A673 (cell line): ENCODE data around the gene MGAT2. TPM values are rescaled to one million over a fixed set of nuclear protein-coding genes. Genes with fewer than 3 reads are reported as not detected.

Experiments used
- Bru-seq: library from RNA; stranded (reverse); fragments of 400-500 nt; gene quantifications from one replicate; lab custom pipeline; 2021; lab: Mats Ljungman, UMichigan
- BruChase-seq, 2 experiments: library from RNA; stranded (reverse); fragments of 400-500 nt; gene quantifications; one replicate each; lab custom pipeline; 2021; lab: Mats Ljungman, UMichigan
- BruUV-seq: library from RNA; stranded (reverse); fragments of 400-500 nt; replicated peaks from 2 replicates; lab custom pipeline; 2021; lab: Mats Ljungman, UMichigan
- CTCF ChIA-PET: fragments of 300-600 bp; sonication (Branson Sonifier 250); formaldehyde crosslinking; loops from one replicate; lab custom pipeline; 2022; ENCODE audit warnings: antibody characterized with exemption; lab: Charles Lee
- POLR2A ChIA-PET: fragments of 300-600 bp; sonication (Branson Sonifier 250); formaldehyde crosslinking; loops from one replicate; lab custom pipeline; 2022; ENCODE audit warnings: antibody characterized with exemption; ENCODE audit not compliant: low non-redundant PET; lab: Charles Lee
- DNase-seq: peaks from one replicate; pipeline ENCODE4 v3.0.0-alpha.2; 2015; ENCODE audit warnings: low spot score
- H3K27ac ChIP-seq: fragments of 200-600 bp; sonication (generic); 2 replicates; pipeline ENCODE4 v1.5.1; 2016; ENCODE audit warnings: mixed run types, low read depth, mild to moderate bottlenecking, mixed read lengths, antibody characterized with exemption, low read length; ENCODE audit not compliant: poor library complexity, severe bottlenecking
- H3K27me3 ChIP-seq: fragments of 200-600 bp; sonication (generic); replicated peaks from 2 replicates; pipeline ENCODE4 v1.6.1; 2017; ENCODE audit warnings: mixed run types, low read depth, mild to moderate bottlenecking, mixed read lengths, antibody characterized with exemption, low read length; ENCODE audit not compliant: insufficient read depth, poor library complexity
- H3K36me3 ChIP-seq: fragments of 200-600 bp; sonication (generic); 2 replicates; pipeline ENCODE4 v1.6.1; 2016; ENCODE audit warnings: mixed run types, mild to moderate bottlenecking, mixed read lengths, antibody characterized with exemption, low read length; ENCODE audit not compliant: insufficient read depth, poor library complexity, severe bottlenecking
- H3K4me1 ChIP-seq: fragments of 200-600 bp; sonication (generic); 2 replicates; pipeline ENCODE4 v1.6.1; 2017; ENCODE audit warnings: mixed run types, mild to moderate bottlenecking, mixed read lengths, antibody characterized with exemption, low read length; ENCODE audit not compliant: insufficient read depth, poor library complexity, severe bottlenecking
- H3K4me3 ChIP-seq: fragments of 200-600 bp; sonication (generic); 2 replicates; pipeline ENCODE4 v1.5.1; 2016; ENCODE audit warnings: low read depth, mixed run types, mild to moderate bottlenecking, mixed read lengths, low read length; ENCODE audit not compliant: poor library complexity, severe bottlenecking
- H3K9me3 ChIP-seq: fragments of 200-600 bp; sonication (generic); 2 replicates; pipeline ENCODE4 v1.6.1; 2016; ENCODE audit warnings: mixed run types, low read depth, mild to moderate bottlenecking, mixed read lengths, antibody characterized with exemption, low read length; ENCODE audit not compliant: poor library complexity, severe bottlenecking
- CTCF ChIP-seq: fragments of 300-800, 200-600 bp; sonication (generic); conservative IDR thresholded peaks from 2 replicates; pipeline ENCODE4 v1.5.1; 2017; ENCODE audit warnings: low read depth, mild to moderate bottlenecking, antibody characterized with exemption, low read length, moderate library complexity, mixed read lengths
- EZH2 ChIP-seq: fragments of 200-600 bp; sonication (generic); IDR thresholded peaks from 2 replicates; pipeline ENCODE4 v1.6.1; 2017; ENCODE audit warnings: borderline replicate concordance, low read depth, mild to moderate bottlenecking, mixed read lengths, antibody characterized with exemption, low read length; ENCODE audit not compliant: poor library complexity, severe bottlenecking
- intact Hi-C: fragments of 100-400 bp; cut with micrococcal nuclease; formaldehyde crosslinking; loops from one replicate; pipeline ENCODE4 v1.10.0; 2022; ENCODE audit not compliant: unreplicated experiment
- long read RNA-seq: library from polyadenylated mRNA; stranded (forward); transcript quantifications from one replicate; pipeline ENCODE4 v2.0.0, GENCODE V29; 2022
- total RNA-seq: library from RNA; stranded (reverse); gene quantifications from 2 replicates; pipeline ENCODE4 v1.2.3, GENCODE V29; 2021

MGAT2 gene
- 35.9 and 37.3 TPM in 2 replicates for total RNA-seq
- Bru-seq, nascent RNA = percentile 86 among the genes with signal in this experiment
- percentile 98 among the genes with signal in this experiment for BruChase-seq, experiment 1, labeled RNA remaining after a 2-hour chase
- BruChase-seq, experiment 2, labeled RNA remaining after a 6-hour chase = percentile 93 among the genes with signal in this experiment
- long read RNA-seq, transcript MGAT2-201 (1 exons, 2,687 nt) = major isoform, 79 of 79 reads
- long read RNA-seq, partial matches to known transcripts = 0 of 79 reads
- long read RNA-seq, other reads (novel, unspliced or antisense) = 0 of 79 reads

GRCh38 chr14:49620182-49621113 is at the start of gene MGAT2, which contains the start of gene RPL36AL:
TSS of gene MGAT2 (plus strand) at chr14:49620799. CDS start at chr14:49621269, 470 bp downstream.
TSS of gene RPL36AL (minus strand) at chr14:49620626. CDS start at chr14:49619104, 1,522 bp downstream.
- no TSS peak for BruUV-seq
- ChIA-PET POLR2A (interaction anchor here (0.6 to 0.8 kb wide), 3 partner anchors 12 to 232 kb away, joined by 3 to 5 read pairs (median 3); partner anchors contain the start of gene NEMF), CTCF (interaction anchor here (0.5 to 1.9 kb wide), 4 partner anchors 14 to 87 kb away, joined by 3 to 16 read pairs (median 6); partner anchors contain the start of genes DNAAF2, LRR1 and RPS29)
- Histone ChIP-seq H3K9me3 (no peaks in the 10 kb centered on the region), H3K27me3 (no peaks in the 10 kb centered on the region), H3K36me3 (peaks cover 52% of the 10 kb centered on the region), H3K4me1 (peaks cover 22% of the 10 kb centered on the region), H3K4me3 (peak within 1 kb of the TSS; percentile 93), H3K27ac (peak within 1 kb of the TSS; percentile 95)
- no peak for TF ChIP-seq EZH2
- peak; percentile 44; the same call in 1 of the 2 replicates for TF ChIP-seq CTCF
- intact Hi-C loops = no loop called here
- DNase-seq = peak; percentile 98

GRCh38 chr14:49574038-49574437 is 46.6 kb upstream of the MGAT2 start:
- no TSS peak for BruUV-seq
- TF ChIP-seq EZH2 (no peak), CTCF (no peak)
- intact Hi-C loops = no loop called here
- H3K27me3 ChIP-seq = no peaks in the 10 kb centered on the region
- DNase-seq = no peak
- CTCF ChIA-PET = no interaction called here
- H3K27ac ChIP-seq = no peak overlapping the region
- no peaks in the 10 kb centered on the region for H3K4me1 ChIP-seq
- no peak overlapping the region for H3K4me3 ChIP-seq
- peaks cover 33% of the 10 kb centered on the region for H3K36me3 ChIP-seq
- POLR2A ChIA-PET = no interaction called here
- H3K9me3 ChIP-seq = no peaks in the 10 kb centered on the region

GRCh38 chr14:49578141-49578540 is 42.5 kb upstream of the MGAT2 start:
- TF ChIP-seq EZH2 = no peak
- TF ChIP-seq CTCF = no peak
- Histone ChIP-seq H3K27me3 (no peaks in the 10 kb centered on the region), H3K4me1 (peaks cover 5% of the 10 kb centered on the region), H3K27ac (no peak overlapping the region), H3K4me3 (no peak overlapping the region), H3K36me3 (peaks cover 43% of the 10 kb centered on the region), H3K9me3 (no peaks in the 10 kb centered on the region)
- DNase-seq = no peak
- intact Hi-C loops = no loop called here
- ChIA-PET POLR2A (no interaction called here), CTCF (no interaction called here)
- no TSS peak for BruUV-seq
